GM18517 (cell line): ENCODE data around the gene TEX9.
"Not testable (repeated sequence)": the region's sequence is repeated elsewhere in the genome, so short reads cannot be mapped to it uniquely, and the experiment has no call there.

Experiments used
- ATAC-seq: cut with Tn5 transposase; IDR thresholded peaks from one replicate; pipeline ENCODE4 v1.9.1; 2021; ENCODE audit warnings: mild to moderate bottlenecking, moderate library complexity; ENCODE audit not compliant: unreplicated experiment

The TEX9 gene

GRCh38 chr15:56361987-56362386 lies 3.2 kb upstream of the TEX9 start:
- ATAC-seq = no peak

- ATAC-seq = no peak
Observed at GRCh38 chr15:56366211-56366610, 985 bp downstream of the TEX9 start.

- no peak for ATAC-seq
Observed at GRCh38 chr15:56367156-56367555, 1.9 kb downstream of the TEX9 start.

GRCh38 chr15:56369234-56369633 lies 4.0 kb downstream of the TEX9 start:
- no peak for ATAC-seq

- ATAC-seq = peak; percentile 88
Observed at GRCh38 chr15:56371495-56372147, 6.4 kb downstream of the TEX9 start.

- ATAC-seq = not testable (repeated sequence)
Observed at GRCh38 chr15:56374693-56375092, 9.5 kb downstream of the TEX9 start.

GRCh38 chr15:56377822-56378221 lies 12.6 kb downstream of the TEX9 start:
- not testable (repeated sequence) for ATAC-seq

- ATAC-seq = no peak
Observed at GRCh38 chr15:56383010-56383409, 17.8 kb downstream of the TEX9 start.

- no peak for ATAC-seq
Observed at GRCh38 chr15:56385908-56386307, 20.7 kb downstream of the TEX9 start.

- no peak for ATAC-seq
Observed at GRCh38 chr15:56390739-56391267, 25.6 kb downstream of the TEX9 start.

GRCh38 chr15:56393277-56393676 lies 28.1 kb downstream of the TEX9 start:
- ATAC-seq = no peak

GRCh38 chr15:56394909-56395308 lies 29.7 kb downstream of the TEX9 start:
- ATAC-seq = no peak

- ATAC-seq = not testable (repeated sequence)
Observed at GRCh38 chr15:56397325-56397724, 32.1 kb downstream of the TEX9 start.

GRCh38 chr15:56399209-56399608 lies 34.0 kb downstream of the TEX9 start:
- ATAC-seq = not testable (repeated sequence)

GRCh38 chr15:56410721-56411120 lies 45.5 kb downstream of the TEX9 start:
- no peak for ATAC-seq

- no peak for ATAC-seq
Observed at GRCh38 chr15:56411122-56411749, 46.0 kb downstream of the TEX9 start.

GRCh38 chr15:56413114-56413733 lies 48.0 kb downstream of the TEX9 start:
- ATAC-seq = not testable (repeated sequence)

GRCh38 chr15:56425276-56425675 lies 60.0 kb downstream of the TEX9 start:
- ATAC-seq = no peak

- no peak for ATAC-seq
Observed at GRCh38 chr15:56425976-56426375, 60.8 kb downstream of the TEX9 start.

GRCh38 chr15:56428821-56429458 lies 63.7 kb downstream of the TEX9 start:
- ATAC-seq = no peak

GRCh38 chr15:56432304-56432703 lies 67.1 kb downstream of the TEX9 start:
- ATAC-seq = no peak
